ENCODE data around the gene FHAD1.

The FHAD1 gene

DNA sequence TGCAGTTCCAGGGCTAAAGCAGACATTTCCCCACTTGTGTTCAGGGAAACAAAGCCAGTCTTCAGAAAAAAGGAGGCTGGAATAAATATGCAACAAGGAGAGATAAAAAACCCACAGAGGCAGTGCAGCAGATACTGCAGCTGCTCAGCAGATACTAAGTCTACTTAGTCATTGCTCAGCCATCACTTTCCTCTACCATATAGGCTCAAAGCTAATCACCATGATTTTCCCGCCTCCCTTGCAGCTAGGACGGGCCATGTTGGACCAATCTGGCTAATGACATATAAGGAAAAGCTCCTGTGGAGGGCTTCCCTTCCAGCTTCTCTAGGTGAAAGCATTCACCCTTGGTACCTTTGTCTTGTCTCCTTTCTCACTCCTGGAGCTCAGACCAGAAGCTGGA, 152.7 kb downstream of the FHAD1 start:
- DNase-seq (ENCODE audit: low read depth in 2 of 2) = no peak

DNA sequence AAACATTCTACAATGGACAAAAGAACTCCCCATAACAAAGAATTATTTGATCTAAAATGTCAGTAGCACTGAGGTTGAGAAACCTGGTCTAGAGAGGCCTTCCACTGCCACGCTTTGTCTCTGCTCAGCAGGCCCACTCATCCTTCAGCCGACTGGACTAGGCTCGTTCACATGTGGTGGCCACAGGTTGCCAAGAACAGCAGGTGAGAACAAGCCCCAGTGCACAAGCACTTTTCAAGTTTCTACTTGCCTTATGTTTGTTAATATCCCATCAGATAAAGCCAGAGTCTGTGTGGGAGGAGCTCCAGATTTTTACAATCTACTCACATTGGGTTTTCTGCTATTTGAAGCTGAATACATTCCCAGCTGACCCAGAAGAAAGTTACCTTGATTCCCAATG, 153.6 kb downstream of the FHAD1 start:
- no peak for DNase-seq (ENCODE audit: low read depth in 2 of 2)

DNA sequence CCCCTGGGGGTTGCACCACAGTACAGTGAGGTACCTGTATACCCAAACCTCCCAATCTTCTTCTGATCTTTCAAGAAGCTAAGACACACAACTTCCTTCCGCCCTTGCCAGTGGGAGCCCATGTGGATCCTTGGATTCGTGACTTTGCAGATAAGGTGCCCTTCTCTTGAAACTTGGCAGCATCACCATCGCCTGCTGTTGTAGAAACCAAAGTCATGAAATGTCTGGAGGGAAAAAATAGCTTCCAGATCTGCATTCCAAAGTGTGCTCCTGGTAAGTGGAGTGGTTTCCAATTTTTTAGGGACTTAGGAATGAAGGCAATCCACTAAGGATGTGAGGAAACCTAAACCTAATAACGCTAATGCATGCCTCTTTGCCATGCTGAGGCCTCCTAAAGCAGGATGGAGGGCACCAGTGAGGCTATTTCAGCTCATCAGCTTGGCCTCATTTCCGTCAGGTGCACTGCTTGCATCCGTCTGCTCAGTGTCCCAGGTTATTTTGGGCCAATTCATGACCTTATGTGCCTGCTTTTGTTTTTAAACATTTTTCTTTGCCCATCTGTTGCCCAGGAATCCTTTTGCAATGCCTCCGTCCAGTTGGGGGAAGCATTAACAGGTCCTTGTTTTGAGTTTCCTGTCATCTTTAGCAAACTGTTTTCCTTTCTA, 154.5 kb downstream of the FHAD1 start:
- no peak for DNase-seq (ENCODE audit: low read depth in 2 of 2)

DNA sequence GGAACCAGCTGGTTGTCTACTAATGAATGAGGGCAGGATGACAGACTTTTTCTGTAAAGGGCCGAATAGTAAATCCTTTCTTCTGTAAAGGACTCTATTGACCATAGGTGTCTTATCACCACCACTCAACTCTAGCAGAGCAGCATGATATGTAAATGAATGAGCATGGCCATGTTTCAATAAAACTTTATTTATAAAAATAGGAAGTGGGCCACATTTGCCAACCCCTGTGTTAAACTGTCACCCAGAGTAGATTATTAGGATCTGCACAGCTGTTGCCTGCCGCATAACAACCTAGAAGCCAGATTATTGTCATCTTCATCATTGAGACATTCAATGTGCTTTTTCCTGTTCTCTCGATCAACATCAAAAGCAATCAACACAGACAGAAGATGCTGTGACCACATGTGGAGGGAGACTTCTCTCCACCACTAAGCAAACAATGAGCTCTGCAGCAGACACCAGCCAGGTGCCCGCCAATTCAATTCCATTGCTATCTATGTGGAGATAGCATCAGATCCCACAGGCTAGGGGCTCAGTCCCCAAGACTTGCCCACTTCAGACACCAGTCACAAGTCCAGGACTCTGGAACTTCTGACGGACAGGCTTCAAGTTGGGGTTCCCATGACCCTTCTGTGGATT, 155.9 kb downstream of the FHAD1 start:
- no peak for DNase-seq (ENCODE audit: low read depth in 2 of 2)

DNA sequence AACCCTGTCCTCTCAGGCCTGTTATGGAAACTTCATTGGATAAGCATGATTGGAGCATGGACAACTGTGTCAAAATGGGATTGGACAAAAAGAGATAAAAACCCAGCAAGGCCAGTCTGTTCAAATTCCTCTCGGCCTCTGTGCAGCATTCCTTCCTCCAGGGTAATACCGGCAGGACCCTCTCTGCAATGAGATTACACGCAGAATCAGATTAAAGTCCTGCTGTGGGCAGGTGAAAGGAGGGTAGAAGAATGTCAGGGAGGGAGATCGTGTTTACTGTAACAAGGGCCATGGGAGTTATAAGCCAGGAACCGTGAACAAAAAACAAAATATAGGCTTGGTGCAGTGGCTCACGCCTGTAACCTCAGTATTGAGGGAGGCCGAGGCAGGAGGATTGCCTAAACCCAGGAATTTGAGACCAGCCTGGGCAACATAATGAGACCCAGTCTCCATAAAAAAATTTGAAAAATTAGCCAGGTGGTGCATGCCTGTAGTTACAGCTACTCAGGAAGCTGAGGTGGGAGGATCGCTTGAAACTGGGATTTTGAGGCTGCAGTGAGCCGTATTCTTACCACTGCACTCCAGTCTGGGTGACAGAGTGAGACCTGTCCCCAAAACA, 157.0 kb downstream of the FHAD1 start:
- DNase-seq (ENCODE audit: low read depth in 2 of 2) = no peak

DNA sequence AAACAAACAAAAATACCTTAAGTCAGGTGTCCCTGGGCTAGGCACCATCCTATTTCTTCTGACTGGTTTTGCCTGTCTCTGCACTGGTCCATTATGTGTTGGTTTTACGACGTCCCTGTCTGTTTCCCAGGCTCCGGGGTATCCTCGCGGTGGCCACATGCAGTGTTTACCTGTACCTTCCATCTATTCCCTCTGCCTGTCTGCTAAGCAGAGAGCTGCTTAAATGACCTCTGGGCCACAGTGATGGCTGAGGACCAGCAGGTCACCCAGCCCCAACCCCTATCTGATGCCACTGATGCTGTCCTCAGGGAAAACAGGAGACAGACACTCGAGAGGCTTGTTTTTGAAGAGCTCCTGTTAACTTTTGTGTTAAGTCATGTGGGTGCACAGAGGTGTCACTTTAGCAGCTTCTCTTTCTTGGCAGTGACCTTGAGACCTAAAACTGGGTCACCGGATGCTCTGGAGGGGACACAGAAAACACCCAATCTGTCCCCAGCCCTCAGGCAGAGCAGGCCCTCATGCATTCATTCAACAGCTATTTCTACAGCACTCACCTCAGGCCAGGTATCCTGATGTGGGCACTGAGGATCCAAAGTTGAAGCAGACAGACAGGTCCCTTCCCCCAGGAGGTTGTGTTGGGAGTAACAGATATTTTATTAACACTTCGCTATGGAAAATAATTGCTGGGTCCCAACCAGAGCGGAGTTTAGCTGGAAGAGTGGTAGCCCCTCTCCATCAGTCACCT, 158.3 kb downstream of the FHAD1 start:
- no peak for DNase-seq (ENCODE audit: low read depth in 2 of 2)

DNA sequence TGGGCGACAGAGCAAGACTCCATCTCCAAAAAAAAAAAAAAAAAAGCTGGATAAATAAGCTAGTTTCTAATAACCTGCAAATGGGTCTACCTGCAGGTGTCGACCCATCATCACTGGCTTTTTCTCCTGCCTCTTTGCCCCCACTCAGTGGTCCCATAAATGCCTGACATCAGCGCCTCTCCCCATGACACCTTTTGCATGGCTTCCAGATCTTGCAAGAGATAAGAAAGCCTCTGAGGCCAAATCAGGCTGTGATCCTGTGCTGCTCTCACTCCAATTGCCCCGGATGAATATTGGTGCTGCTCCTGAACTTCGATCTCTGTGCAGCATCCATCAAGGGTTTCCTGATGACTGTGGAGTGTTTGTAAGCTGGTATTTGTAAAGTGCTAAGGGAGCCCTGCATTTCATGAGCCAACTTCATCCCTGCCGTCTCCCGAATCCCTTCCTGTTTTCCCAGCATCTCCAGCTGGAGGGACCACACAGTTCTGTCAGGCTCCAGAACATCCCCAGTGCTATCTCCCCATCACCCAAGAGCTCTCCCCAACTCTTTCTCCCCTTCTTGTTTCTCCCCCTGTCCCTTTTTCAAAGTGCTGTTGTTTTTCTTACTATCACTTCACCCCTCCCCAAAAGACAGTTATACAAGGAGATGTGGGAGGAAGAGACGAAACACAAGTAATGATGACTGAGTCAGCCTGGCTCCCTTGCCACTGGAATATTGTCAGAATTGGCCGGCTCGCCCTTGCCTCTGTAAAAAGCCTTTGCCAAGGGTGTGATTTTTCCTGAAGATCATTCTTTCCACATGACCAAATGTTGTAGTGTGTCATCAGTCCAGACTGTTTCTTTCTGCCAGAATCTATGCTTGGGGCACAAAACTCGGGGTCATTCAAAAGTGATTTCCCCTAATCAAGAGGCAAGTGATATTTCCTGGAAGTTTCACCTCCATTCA, 159.9 kb downstream of the FHAD1 start:
- DNase-seq (ENCODE audit: low read depth in 2 of 2) = no peak

DNA sequence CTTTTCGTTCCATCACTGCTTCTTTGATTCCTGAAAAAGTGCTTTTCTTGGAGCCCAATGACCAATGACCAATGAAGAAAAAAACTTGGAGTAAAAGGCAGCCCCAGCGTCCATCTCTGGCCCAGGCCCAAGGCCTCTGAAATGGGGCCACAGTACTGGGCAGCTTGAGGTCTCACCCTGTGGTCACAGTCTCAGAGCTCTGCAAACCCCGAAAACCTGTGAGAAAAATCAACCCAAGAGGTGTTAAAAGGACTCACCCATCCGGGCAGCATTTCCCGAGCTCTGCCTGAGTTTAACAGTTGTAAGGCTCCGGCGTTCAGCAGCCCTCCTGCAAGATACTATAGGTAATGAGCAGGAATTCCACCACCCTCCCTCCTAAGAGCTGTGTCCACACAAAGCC, 160.6 kb downstream of the FHAD1 start:
- no peak for DNase-seq (ENCODE audit: low read depth in 2 of 2)

DNA sequence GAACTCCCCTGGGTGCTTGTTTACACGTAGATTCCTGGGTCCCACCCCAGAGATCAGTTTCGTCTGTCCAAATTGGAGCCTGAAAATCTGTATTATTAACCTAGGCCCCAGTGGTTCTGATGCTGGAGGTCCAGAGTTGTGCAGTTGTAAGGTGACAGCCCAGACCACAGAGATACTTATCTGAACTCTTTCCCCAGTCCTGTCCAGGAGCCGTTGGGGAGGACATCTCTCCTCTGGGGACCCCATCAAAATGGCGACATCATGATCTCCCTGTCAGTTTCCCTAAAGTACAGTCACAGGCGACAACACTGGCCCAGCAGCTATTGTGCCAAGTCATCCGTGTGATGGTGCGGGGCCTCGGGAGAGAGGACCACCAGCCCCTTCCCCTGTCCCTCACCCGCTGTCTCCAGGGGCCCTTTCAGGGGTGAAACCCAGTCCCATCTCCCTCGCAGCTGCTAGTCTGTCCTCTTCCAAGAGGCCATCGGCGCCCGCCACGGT, 161.9 kb downstream of the FHAD1 start:
- no peak for DNase-seq (ENCODE audit: low read depth in 2 of 2)

DNA sequence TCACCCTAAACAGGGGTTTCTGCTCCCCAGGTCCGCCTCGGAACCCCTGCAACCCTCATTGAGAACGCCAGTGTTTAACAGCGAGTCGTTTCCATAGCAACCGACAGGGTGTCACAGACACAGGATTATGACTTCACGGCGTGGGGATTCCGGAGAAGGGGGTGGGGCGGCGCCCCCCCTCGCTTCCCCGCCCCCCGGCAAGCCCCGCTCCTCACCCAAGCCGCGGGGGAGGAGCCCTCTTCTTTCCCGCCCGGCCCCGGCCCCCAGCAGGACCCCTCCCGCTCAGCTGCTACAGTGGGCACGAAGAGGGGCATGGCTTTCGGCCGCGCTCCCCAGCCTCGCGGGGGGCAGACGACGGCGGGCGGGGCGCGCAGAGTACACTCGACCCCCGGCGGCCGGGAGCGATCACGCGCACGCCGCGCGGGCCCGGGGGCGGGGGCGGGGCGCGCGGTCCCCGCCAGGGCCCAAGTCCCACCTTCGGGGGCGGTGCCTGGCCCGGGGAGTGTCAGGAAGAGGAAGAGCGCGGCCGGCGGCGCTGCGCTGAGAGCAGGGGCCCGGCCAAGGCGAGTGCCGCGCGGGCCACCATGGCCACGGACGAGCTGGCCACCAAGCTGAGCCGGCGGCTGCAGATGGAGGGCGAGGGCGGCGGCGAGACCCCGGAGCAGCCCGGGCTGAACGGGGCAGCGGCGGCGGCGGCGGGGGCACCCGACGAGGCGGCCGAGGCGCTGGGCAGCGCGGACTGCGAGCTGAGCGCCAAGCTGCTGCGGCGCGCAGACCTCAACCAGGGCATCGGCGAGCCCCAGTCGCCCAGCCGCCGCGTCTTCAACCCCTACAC, 162.6 kb downstream of the FHAD1 start, which contains the start of gene EFHD2:
EFHD2 (plus strand) TSS at position 501 of the 835 bp plus-strand sequence; CDS start at position 585, 84 bp downstream.
- peak; percentile 74 to 75 for DNase-seq (ENCODE audit: low read depth in 2 of 2)

DNA sequence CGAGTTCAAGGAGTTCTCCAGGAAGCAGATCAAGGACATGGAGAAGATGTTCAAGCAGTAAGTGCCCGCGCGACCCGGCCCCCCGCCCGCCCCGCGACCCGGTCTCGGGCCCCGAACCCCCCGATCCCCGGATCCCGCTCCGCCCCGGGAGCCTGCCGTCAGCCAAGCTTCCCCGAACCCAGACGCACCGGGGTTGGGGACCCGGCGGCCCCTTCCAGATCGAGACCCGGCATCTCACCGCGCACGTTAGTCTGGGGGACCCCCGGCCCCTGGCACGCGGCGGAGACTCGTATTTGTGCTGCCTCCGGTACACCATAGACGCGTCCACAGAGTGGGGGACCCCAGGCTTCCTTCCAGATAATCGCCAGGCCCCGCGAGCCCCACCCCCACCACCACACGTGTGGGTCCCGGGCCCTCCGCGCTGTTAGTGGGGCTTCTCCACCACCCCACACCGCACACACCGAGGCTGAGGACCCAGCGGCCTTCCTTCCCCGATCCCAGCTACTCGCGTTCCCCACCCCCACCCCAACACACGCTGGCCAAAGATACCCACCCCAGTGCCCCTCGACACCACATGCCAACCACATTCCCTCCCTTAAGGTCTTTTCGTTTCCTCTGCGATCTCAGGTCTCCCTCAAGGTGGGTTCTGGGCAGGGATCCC, 163.3 kb downstream of the FHAD1 start:
- DNase-seq (ENCODE audit: low read depth in 2 of 2) = no peak

DNA sequence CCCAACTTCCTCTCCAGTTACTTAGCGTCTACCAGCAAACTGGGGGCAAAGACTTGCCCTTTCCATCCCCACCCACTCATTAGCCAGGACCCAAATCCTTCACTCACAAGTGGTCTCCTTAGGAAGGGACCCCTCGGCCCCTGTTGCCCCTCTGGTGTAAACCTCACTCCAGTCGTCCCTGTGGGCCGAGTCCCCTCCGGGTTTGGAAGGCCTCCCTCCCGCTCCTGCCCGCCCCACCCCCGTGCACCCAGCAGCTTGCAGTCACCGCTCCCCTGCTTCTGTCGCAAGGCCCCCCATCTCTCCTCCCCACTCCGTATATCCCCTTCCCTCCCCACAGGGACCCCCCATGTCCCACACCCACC, 163.8 kb downstream of the FHAD1 start:
- DNase-seq (ENCODE audit: low read depth in 2 of 2) = no peak

DNA sequence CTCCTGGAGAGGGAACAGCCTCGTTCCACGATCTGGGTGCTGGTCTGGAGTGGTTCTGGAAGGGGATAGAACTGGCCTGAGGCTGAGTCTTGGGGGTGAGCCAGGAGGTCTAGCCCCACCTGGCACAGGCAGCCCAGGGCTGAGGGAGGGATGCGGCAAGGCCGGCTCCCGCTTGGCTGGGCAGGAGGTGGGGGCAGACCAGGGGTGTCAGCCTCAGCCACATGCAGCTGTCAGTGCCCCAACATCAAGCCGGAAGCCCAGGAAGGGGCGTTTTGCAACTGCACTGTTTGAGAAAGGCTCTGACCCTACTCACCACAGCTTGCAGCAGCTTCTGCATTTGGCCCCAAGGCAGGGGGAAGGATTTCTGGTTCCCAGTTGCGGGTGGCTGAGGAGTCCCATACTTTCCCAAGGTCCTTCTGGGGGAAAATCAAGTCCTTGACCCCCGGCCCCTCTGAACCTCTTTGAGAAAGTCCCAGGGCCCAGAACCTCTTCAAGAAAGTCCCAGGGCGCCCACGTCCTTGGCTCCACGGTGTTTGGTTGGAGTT, 164.6 kb downstream of the FHAD1 start:
- DNase-seq (ENCODE audit: low read depth in 2 of 2) = no peak

DNA sequence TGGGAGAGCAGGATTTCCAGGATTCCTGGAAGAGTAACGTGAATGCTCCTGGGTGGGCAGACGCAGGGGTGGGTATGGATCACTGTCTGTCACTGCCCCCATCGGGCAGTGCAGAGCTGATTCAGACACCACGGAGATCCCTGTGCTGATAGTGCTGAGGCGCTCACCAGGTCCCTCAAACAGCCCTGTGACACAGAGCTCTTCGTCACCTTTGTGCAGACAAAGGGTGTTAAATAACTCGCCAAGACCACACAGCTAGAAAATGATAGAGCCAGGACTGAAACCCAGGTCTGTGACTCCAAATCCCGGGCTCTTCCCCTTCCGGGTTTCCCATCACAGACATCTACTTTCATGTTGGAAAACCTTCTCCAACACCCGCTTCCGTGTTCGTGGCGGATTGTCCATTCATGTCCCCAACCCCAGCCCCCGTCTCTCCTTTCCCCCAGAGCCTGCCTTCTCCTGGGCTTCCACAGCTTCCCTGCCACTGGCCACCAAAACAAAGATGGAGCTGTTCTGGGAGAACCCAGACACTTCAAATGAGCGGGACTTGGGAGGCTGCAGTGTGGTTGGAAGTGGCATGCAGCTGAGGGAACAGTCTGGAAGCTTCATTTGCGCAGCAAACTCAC, 165.3 kb downstream of the FHAD1 start:
- DNase-seq (ENCODE audit: low read depth in 2 of 2) = no peak

DNA sequence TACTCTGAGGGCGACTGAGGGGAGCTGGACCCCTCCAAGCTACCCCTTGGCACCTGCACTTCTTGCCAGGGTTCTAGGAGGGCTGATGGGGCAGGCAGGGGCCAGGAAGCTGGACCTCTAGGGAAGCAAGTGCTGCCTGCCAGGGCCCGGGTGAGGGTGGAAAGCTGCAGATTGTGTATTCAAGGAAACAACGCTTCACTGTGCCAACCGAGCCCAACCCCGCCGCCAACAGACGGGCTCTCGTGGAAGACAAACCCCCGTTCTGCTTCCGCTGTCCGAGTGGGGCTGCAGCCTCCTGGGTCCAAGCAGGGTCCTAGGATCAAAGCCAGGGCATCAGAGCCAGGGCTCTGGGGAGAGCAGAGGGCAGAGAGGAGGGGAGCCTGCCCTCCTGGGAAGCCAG, 165.8 kb downstream of the FHAD1 start:
- DNase-seq (ENCODE audit: low read depth in 2 of 2) = no peak

DNA sequence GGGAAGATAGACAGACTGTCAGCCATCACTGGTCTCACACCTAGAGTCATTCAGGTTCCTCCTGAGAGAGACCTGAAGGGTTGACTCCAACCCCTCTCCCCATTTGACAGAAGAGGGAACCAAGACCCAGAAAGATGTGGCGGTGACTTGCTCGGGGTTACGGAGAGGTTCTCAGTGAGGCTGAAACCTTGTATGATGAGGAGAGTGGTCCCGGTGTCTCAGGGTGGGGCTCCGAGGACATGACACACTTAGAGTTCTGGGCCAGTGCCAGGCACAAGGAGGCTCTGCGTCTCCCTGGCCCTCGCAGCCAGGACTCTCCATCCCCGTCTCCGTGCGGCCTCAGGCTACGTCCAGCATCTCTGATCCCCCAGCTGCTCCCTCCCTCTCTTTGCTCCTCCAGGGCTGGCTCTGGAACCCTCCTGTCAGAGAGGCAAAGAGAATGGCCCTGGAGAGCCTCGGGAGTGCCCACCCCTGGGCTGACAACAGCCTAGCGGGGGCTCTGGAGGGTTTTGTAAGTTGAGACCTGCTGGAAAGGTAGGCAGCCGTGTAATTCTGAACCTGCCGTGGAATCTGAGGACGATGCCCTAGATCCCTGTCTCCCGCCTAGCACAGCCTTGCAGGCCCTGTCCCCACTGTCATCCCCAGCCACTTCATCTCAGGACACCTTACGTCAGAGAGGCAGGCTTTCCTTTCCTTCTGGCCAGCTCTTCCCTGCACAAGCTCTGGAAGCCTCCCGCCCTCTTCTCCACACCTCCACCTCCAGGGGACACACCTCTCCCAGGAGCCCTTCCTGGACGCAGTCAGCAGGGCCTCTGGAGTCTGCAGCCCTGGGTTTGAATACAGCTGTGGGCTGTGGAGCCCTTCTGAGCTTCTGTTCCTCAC, 166.8 kb downstream of the FHAD1 start:
- DNase-seq (ENCODE audit: low read depth in 2 of 2) = no peak

DNA sequence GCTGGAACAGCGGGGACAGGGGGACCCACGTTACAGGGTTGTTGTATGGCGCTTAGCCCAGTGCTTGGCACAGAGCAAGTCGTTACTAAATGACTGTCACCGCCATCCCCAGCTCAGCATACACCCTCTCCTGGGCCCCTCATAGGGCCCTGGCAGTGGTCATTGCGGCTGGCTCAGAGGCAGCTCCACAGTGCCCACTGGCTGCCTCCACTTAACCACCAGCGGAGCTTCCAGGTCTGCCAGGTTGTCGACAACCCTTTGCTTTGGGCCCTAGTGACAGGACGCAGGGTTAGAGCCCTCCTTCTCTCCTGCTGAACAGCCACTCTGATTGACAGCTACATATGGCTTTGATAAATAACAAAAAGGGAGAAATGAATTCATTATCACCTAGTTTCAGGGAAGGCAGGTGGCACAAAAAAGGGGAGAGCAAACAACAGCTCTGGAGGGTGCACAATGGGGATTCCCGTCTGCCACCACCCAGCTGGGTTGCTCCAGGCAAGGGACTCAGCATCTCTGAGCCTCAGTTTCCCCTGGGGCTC, 167.5 kb downstream of the FHAD1 start:
- DNase-seq (ENCODE audit: low read depth in 2 of 2) = no peak
